ENCODE results near the gene CFAP410.

CFAP410 gene

DNA sequence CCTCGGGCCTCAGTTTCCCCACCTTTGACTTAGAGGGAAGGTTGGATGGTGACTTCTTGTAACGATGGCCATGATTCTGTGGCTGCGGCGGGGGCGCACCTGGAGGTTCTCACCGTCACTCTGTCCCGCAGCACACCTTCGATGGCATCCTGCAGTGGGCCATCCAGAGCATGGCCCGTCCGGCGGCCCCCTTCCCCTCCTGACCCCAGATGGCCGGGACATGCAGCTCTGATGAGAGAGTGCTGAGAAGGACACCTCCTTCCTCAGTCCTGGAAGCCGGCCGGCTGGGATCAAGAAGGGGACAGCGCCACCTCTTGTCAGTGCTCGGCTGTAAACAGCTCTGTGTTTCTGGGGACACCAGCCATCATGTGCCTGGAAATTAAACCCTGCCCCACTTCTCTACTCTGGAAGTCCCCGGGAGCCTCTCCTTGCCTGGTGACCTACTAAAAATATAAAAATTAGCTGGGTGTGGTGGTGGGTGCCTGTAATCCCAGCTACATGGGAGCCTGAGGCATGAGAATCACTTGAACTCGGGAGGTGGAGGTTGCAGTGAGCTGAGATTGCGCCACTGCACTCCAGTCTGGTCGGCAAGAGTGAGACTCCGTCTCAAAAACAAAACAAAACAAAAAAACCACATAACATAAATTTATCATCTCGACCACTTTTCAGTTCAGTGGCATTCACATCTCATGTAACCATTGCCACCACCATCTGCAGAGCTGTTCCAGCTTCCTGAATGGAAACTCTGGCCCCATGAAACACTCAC, 41.5 kb downstream of the CFAP410 start:
- peak; percentile 93 for DNase-seq

DNA sequence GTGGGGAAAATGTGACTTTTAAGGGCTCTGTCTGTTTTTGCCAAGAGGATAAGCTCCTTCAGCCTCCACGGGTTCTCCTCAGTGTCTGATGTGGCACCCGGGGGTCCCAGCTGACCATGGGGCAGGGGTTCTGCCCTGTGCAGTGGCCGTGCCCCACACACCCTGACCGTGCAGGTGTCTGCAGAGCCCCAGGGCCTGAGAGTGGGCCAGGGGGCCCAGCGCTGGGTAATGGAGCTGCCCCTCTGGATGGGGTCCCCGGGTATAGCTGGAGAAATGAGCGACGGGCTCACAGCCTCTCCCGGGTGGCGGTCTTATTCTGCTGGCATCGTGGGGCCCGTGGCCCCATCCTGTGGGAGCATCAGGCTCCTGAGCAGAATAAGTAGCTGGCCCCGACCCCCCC, 42.3 kb downstream of the CFAP410 start:
- no peak for DNase-seq

DNA sequence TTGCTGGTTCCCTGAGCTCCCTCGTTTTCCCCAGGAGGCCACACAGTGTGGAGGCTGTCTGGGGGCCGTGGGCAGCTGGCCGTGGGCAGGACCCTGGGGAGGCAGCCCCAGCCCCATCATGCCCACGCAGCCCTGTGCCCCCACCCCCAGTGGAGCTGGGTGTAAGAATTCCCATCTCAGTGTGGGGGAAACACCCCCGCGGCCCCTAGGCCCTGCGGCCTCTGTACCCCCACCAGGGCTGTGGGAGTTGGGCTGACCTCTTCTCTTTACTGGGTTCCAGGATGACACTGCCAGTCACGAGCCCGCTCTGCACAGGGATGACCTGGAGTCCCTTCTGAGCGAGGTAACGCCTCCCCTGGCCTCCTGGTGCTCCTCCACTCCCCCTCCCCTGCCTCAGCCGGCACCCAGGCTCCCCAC, 43.1 kb downstream of the CFAP410 start:
- no peak for DNase-seq

DNA sequence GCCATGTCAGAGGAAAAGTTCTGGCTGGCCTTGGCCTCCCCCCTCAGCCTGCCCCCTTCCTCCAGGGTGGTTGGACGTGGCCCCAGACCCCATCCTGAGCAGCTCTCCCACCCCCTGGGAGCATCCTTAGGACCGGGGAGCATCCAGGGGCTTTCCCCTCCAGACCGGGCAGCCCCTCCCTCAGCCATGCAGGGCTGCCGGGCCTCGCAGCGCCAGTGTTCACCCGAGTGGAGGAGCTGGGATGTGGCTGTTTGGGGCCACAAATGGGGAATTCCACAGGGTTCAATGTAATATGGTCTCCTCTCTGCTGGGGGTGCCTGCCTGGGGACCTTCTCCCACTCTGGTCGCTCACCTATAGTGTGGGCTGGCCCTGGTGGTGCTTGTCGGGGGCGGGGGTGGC, 43.5 kb downstream of the CFAP410 start:
- no peak for DNase-seq

DNA sequence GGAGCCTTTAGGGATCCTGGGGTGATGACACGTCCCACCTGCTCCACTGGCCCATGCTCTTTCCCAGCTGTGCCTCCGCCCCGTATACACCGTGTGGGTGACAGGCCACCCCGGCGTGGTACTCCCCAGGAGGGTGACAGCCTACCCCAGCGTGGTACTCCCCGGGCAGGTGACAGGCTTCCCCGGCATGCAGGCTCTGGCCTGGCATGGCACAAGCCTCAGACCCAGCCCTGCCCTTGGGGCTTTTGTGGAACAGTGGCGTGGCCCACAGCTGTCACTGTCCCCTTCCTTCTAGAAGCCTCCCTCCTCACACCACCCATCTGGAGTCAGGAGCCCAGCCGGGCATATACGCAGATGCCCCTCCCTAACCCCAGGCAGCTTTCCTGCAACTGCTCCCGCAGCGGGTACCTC, 44.0 kb downstream of the CFAP410 start:
- DNase-seq = no peak

DNA sequence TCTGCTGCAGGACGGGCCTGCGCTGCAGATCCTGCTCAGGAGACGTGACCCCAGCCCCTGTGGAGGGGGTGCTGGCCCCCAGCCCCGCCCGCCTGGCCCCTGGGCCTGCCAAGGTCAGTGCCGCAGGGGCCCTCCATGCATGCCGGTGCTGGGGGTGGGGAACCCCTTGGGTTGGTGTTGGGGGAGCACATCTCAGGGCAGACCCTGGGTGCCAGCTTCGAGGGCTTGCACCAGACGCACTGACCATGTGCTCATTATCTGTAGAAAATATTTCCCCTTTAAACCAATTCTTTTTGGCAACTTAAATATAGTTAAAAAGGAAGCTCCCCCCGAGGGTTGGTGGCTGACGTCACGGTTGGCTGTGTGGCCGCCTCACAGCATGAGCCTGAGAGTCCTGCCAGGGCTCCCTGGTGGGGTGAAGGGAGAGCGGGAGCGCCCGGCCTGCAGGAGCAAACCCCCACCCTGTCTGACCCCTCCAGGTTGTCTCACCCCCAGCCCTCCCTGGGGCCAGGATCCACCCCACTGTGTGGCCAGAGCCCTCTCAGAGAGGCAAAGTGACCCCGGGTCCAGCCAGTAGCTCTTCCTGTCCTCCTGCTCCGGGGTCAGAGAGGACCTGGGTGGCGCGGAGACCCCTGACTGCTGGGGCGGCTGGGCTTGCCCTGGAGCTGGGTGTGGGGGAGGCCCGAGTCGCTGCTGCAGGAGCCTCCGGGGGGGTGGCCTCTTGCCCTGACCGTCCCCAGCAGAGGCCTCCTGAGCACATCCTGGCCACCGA, 44.6 kb downstream of the CFAP410 start:
- DNase-seq = no peak

DNA sequence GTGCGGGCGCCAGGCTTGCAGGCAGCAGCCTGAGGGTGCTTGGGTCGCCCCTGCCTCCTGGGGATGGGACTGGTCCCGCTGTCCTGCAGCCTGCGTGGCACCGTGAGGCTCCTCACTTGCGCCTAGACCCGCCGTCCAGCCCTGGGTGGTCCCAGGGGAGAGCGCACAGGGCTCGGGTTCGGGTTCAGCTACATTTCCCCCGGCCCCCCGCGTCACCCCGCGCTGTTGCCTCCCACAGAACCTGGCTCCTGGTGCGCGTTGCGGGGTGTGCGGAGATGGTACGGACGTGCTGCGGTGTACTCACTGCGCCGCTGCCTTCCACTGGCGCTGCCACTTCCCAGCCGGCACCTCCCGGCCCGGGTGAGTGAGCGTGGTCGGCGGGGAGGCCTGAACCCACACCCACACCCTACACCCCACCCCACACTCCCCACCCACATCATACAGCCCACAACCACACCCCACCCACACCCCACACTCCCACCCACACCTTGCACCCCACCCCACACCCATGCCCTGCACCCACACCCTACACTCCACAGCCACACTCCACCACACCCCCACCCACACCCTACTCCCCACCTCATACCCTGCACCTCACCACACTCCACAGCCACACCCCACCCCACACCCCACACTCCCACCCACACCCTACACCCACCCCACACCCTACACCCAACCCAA, 45.5 kb downstream of the CFAP410 start:
- DNase-seq = no peak

DNA sequence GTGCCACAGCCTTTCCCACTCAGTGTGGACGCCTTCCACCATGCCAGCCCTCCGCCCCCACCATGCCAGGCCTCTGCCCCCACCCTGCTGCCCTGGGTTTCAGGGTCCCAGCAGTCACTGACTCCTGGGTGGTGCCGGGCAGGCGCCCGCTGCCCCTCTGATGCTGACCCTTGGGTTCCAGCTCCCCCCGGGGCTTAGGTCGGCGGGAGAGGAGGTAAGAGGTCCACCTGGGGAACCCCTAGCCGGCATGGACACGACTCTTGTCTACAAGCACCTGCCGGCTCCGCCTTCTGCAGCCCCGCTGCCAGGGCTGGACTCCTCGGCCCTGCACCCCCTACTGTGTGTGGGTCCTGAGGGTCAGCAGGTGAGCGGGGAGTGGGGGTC, 46.4 kb downstream of the CFAP410 start:
- DNase-seq = no peak

DNA sequence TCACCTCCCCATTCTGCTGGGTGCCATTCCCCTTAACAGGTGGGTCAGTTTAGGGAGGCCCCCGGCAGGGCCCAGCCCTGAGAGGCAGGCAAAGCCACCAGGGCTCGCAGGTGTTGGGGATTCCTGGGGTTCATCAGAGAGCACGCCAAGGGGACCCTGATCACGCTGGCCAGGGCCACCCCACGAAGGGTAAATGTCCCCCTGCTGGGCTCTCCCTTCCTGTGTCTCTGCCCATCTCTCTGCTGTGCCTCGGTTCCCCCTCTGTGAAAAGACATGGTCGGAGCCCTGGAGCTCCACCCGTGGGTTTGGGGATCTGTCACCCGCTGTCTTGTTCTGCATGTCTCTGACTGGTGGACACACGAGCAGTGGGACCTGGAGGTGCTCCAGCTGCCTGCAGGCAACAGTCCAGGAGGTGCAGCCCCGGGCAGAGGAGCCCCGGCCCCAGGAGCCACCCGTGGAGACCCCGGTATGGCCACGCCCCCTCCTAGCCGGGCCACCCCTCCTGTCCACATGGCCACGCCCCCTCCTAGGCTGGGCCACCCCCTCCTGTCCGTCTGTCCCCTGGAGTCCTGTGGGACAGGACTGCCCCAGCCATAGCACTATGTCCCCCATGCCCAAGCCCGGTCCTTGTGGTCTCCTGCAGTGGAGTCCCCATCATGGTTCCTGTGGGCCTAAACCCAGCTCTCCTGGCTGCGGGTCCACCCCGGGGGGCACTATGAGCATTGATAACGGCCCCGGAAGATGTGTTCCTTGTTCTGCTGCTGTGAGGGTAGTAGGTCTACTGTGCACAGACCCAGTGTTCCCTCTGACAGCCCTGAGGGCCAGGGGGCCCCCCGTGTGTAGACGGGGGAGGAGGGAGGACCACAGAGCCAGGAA, 47.0 kb downstream of the CFAP410 start:
- DNase-seq = peak; percentile 39

DNA sequence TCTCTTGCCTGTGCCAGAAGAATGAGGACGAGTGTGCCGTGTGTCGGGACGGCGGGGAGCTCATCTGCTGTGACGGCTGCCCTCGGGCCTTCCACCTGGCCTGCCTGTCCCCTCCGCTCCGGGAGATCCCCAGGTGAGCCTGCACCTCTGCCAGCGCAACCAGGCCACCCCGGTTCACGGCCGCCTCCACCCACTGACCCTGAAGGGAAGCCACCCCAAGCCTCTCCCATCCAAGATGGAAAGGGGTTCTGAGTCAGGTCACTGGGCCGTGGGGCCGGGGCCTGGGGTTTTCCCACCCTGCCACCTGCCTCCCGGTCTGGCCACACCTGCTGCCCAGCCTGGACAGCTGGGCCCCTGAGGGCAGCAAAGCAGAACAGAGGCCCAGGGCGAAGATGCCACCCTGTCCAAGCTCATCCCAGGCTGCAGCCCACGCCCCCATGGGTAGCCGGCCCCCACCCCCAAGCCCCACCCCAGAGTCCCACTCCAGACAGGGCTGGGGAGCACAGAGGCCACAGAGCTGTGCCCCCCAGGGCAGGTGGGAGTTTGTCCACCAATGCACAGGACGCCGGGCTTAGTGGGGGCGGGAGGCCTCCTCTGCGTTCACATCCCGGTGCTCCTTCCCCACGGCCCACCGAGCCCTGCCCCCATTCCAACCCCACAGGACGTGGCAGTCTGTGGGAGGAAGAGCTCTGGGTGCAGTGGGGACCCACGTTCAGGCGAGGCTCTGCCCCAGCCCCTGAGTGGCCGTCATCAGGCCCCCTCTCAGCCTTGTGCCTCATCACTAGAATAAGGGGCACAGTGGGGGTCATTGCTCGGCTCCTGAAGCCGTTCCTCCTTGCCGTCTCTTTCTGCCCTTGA, 47.9 kb downstream of the CFAP410 start:
- no peak for DNase-seq

DNA sequence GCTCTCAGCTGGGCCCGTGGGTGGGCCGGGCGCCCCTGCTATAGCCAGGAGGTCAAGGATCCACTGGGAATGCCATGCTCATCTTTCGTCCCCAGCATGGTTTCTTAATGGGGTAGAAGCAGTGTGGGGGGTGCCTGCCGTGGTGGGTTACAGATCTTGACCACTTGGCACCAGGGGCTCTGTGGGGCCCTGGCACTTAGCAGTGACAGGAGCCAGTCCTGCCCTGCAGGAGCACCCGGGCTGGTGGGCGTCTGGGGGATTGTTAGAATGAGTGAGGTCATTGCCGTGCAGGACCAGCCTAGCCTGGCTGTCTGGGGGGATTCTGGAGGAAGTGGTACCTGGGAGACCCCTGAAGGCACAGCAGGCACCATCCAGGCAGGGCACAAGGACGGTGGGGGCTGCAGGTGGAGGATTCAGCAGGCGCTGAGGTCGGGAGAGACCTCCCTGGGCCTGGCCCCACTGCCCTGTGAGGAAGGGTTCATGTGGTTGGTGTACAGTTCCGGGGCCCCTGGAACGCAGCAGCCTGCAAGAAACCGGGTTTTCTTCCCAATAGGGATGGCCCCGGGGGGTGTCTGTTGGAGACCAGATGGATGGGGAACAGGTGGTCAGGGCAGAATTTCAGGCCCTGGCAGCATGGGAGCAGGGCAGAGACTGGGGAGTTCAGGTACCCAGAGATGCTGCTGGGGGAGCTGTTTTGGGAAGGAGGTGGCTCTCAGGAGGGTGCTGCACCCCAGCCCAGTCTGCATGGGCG, 48.7 kb downstream of the CFAP410 start:
- DNase-seq = no peak

DNA sequence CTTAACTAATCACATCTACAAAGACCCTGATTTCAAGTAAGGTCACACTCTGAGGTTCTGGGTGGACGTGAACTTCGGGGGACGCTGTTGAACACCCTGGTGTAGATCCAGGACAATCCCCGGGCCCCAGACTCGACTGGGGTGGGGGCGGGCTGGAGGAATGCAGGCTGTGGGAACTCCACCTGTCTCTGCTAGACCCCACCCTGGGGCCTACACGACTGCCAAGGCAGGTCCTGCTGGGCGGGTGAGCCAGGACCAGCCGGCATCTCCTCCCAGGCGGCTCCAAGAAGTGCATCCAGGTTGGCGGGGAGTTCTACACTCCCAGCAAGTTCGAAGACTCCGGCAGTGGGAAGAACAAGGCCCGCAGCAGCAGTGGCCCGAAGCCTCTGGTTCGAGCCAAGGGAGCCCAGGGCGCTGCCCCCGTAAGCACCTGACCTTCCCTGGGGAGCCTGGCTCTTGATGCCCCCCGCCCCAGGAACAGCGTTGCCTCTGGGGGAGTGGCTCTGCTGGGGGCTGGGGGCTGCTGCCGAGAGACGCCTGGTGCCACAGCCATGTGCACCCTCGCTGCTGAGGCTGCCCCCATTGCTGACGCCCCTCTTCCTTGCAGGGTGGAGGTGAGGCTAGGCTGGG, 49.7 kb downstream of the CFAP410 start:
- no peak for DNase-seq

DNA sequence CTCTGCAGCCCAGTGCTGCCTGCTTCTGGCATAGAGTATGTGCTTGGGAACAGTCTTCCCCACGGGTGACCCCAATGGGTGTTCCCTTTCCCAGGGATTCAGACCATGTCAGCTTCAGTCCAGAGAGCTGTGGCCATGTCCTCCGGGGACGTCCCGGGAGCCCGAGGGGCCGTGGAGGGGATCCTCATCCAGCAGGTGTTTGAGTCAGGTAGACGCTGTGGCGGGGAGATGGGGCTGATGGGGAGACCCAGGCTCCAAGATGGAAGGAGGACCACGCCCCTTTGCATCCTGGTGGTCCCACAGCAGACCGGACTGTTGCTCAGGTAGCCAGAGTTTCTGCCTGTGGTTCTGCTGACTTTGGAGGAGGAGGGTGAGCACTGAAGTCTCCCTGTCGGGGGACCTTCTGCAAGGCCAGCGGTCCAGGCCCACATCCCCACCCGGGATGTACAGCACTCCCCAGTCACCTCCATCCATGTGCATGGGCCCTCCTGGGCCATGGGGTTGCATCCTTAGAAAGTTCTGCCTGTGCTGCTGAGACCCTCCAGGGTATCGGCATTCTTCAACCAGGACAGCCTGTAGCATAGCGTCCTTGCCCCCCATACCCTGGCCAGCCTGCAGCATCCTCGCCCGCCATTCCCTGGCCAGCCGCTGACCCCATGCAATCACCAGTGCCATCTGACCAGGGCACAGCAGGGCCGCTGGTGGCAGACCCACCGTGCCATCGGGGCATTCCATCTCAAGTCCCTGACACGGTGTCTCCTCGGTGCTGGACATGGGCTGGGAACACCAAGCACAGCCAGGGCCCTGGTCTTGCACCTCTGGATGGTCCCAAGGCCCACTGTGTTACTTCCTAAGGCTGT, 50.7 kb downstream of the CFAP410 start:
- DNase-seq = no peak

DNA sequence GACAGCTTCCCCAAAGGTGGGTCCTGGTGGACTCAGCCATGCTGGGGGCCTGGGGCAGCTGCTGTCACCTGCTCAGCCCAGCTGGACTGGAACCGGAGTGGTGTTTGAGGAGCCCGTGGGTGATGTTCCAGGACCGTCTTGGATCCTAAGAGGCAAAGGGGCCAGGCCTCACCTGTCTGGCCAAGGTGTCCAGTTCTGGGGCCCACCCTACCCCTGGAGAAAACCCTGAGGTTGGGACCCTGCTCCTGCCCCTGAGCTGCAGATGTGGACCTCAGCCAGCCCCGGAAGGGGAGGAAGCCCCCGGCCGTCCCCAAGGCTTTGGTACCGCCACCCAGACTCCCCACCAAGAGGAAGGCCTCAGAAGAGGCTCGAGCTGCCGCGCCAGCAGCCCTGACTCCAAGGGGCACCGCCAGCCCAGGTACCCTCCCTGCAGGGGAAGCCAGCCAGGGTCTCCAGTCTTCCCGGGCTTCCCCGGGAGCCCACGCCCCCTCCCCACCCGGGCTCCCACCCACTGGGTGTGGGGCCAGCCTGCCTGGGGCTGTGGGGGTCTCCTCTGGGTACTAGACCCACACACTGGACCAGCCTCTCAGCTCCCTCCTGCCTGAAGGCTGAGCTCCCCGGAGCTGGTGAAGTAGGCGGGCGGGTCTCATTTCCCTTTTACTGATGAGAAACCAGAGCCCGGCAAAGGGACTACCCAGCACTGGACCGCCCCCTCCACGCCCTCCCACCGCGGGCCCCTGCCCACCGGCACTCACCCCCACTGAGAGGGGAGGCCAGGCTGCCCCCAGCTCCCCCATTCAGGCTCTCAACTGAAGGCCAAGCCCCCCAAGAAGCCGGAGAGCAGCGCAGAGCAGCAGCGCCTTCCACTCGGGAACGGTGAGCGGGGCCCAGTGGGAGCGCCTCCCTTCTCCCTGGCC, 52.2 kb downstream of the CFAP410 start:
- no peak for DNase-seq

DNA sequence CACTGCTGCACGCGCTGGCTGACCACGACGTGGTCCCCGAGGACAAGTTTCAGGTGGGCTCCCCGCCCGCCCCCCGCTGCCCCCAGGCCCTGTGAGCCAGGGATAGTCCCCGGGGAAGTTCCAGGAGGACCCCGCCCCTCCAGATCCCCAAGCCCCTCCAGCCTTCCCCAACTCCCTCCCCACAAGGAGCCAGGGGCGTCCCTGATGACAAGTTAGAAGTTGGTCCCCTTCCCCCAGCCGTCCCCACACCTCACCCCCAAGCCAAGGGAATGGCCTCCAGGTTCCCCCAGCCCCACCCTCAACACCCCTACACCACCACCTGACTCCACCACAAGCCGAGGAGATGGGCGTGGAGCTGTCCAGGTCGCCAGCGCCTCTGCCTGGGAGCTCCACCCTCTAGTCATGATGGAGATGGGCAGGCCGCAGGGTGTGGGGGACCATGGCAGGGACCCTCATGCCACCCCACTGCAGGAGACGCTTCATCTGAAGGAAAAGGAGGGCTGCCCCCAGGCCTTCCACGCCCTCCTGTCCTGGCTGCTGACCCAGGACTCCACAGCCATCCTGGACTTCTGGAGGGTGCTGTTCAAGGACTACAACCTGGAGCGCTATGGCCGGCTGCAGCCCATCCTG, 53.0 kb downstream of the CFAP410 start:
- DNase-seq = no peak

DNA sequence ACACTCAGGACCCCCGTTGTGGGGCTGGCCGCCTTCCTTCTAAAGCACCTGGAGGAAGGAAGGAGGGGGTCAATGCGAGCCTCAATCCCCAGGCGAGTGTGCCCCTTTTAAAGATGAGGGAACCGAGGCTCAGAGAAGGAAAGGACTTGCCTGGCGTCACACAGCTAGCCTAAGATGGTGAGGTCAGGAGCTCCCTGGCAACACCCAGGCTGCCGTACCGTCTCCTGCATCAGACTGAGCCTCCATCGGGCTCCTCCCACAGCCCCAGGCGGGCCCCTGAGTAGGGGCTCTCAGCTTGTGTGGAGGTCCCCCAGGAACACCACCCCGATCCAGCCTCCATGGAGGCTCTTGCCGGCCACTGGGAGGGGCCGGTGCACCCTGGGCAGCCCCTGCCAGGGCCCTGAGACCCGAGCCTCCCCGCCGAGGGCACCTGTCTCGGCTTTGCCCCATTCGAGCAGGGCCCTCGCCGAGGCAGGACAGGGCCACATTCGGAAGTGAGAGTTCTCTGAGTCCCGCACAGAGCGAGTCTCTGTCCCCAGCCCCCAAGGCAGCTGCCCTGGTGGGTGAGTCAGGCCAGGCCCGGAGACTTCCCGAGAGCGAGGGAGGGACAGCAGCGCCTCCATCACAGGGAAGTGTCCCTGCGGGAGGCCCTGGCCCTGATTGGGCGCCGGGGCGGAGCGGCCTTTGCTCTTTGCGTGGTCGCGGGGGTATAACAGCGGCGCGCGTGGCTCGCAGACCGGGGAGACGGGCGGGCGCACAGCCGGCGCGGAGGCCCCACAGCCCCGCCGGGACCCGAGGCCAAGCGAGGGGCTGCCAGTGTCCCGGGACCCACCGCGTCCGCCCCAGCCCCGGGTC, 53.8 kb downstream of the CFAP410 start, which contains the start of gene AIRE:
Gene AIRE (plus strand): TSS at position 739 of the 855 bp plus-strand sequence. CDS start 131 bp downstream, outside the sequence.
- no peak for DNase-seq

DNA sequence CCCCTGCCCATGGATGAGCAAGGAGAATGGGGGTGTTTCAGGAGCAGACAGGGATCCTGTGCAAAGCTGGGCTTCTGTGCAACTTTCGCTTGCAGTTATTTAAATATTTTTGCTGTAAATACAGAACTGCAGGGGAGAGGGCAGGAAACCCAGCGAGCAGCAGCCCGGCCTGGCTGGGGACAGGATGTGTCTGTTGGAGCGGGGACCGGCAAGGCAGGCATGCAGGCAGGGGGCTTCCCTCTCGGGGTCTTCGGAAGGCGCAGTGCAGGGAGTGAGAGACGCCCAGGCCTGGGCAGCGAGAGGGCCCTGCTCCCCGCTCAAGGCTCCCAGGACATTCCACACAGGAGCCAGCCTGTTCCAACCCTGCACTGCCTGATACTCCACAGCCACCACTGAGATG, 55.2 kb downstream of the CFAP410 start:
- no peak for DNase-seq

Data from NCI-H82 (cell line).